Calu3 (cell line): ENCODE data around the gene MBD1. TPM values are rescaled to one million over a fixed set of nuclear protein-coding genes. Genes with fewer than 3 reads are reported as not detected.

ENCODE experiments used
- BruUV-seq: library from RNA; stranded (reverse); fragments of 400-500 nt; replicated peaks from 2 replicates; lab custom pipeline; 2021; lab: Mats Ljungman, UMichigan
- CTCF ChIA-PET: fragments of 300-600 bp; sonication (Branson Sonifier 250); formaldehyde crosslinking; loops from one replicate; lab custom pipeline; 2022; ENCODE audit warnings: antibody characterized with exemption; lab: Charles Lee
- DNase-seq: peaks from one replicate; pipeline ENCODE4 v3.0.0; 2022
- H3K27ac Mint-ChIP-seq: one replicate; pipeline ENCODE4 v1.8.0; 2022; ENCODE audit warnings: mixed read lengths; ENCODE audit not compliant: unreplicated experiment
- H3K27me3 Mint-ChIP-seq: one replicate; pipeline ENCODE4 v1.8.0; 2022; ENCODE audit warnings: mixed read lengths; ENCODE audit not compliant: unreplicated experiment
- H3K36me3 Mint-ChIP-seq: one replicate; pipeline ENCODE4 v1.8.0; 2022; ENCODE audit warnings: mild to moderate bottlenecking, moderate library complexity, mixed read lengths; ENCODE audit not compliant: insufficient read depth, unreplicated experiment
- H3K4me1 Mint-ChIP-seq: one replicate; pipeline ENCODE4 v1.8.0; 2022; ENCODE audit warnings: mild to moderate bottlenecking, low read depth, mixed read lengths; ENCODE audit not compliant: unreplicated experiment
- H3K4me3 Mint-ChIP-seq: one replicate; pipeline ENCODE4 v1.8.0; 2022; ENCODE audit warnings: mild to moderate bottlenecking, low read depth, moderate library complexity, mixed read lengths; ENCODE audit not compliant: unreplicated experiment
- H3K9me3 Mint-ChIP-seq: one replicate; pipeline ENCODE4 v1.8.0; 2022; ENCODE audit warnings: low read depth, mixed read lengths; ENCODE audit not compliant: unreplicated experiment
- intact Hi-C: fragments of 100-400 bp; cut with micrococcal nuclease; formaldehyde crosslinking; loops from one replicate; pipeline ENCODE4 v1.10.0; 2022; ENCODE audit not compliant: unreplicated experiment
- total RNA-seq: library from RNA; stranded (reverse); gene quantifications from 2 replicates; pipeline ENCODE4 v1.2.3, GENCODE V29; 2022
- TF ChIP-seq, protein P1 (sequence below): fragments of 200-600 bp; IDR thresholded peaks from one replicate; pipeline ENCODE4 v1.8.0; 2022; ENCODE audit warnings: antibody characterized with exemption; ENCODE audit not compliant: unreplicated experiment

The MBD1 gene
- total RNA-seq, 1 experiment from 2014 or later, result 70.5 TPM

DNA sequence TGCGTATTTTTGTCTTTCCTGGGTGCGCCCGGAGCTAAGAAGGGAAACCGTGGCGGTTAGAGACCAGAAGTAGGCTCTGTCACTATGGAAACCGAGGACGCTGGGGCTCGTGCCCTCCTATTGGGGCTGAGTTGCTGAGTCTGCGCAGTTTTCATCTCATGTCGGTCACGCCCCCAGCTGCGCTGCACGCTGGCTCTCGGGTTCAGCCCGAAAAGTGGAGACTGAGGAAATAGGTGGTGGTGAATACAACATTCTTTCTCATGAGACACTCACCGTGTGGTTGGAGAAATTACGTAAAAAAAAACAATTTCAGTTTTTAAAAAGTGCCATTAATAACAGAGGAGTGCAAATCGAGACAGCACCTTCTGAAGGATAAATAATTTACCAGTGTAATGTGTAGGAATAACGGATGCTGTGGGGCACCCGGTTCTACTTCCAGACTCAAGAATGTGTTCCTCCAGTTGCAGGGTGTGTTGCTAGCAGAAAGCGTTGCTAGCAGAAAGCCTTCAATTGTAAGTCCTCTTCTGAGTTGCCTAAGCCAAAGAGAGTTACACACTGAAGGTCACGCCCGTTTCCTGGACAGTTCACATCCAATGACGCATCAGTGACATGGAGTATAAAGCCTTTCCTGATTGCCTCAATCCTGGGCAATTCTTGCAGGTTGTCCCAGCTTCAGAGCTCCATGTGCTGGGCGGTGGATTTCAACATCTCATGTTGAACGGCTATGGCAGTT lies 26.6 kb upstream of the MBD1 start:
- TSS peak; percentile 74 for BruUV-seq
- TF ChIP-seq, protein P1, sequence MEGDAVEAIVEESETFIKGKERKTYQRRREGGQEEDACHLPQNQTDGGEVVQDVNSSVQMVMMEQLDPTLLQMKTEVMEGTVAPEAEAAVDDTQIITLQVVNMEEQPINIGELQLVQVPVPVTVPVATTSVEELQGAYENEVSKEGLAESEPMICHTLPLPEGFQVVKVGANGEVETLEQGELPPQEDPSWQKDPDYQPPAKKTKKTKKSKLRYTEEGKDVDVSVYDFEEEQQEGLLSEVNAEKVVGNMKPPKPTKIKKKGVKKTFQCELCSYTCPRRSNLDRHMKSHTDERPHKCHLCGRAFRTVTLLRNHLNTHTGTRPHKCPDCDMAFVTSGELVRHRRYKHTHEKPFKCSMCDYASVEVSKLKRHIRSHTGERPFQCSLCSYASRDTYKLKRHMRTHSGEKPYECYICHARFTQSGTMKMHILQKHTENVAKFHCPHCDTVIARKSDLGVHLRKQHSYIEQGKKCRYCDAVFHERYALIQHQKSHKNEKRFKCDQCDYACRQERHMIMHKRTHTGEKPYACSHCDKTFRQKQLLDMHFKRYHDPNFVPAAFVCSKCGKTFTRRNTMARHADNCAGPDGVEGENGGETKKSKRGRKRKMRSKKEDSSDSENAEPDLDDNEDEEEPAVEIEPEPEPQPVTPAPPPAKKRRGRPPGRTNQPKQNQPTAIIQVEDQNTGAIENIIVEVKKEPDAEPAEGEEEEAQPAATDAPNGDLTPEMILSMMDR, result no peak
- Mint-ChIP-seq H3K27me3 (no peaks in the 10 kb centered on the region), H3K4me1 (peaks cover 35% of the 10 kb centered on the region), H3K4me3 (peak overlapping the region; percentile 81), H3K27ac (peak overlapping the region; percentile 64), H3K36me3 (peaks cover 16% of the 10 kb centered on the region), H3K9me3 (no peaks in the 10 kb centered on the region)
- CTCF ChIA-PET, result interaction anchor here (1.2 to 2.6 kb wide), 2 partner anchors 49 to 342 kb away, joined by 3 to 10 read pairs; no protein-coding TSS in a partner anchor
- peak; percentile 88 for DNase-seq
- intact Hi-C loops, result loop anchor here (1.0 kb wide), 1 partner anchor 21 kb away; the partner anchor contains the start of gene CXXC1

DNA sequence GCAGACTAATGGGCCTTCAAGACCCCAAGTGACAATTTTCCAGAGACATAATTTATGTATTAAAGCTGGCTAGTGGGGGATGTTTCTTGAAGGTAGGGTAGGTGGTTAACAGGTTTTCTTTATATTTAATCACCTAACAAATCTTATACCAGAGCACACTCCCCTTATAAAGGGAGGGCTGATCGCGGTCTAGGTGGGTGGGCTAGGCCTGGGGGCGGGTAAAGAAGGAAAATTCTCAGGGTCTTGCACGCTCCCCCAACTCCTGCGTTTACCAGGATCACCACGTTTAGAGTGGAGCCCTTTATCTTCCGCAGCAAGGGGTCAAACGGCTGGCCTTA lies 26.0 kb upstream of the MBD1 start:
- H3K9me3 Mint-ChIP-seq, result no peaks in the 10 kb centered on the region
- no peaks in the 10 kb centered on the region for H3K27me3 Mint-ChIP-seq
- peaks cover 35% of the 10 kb centered on the region for H3K4me1 Mint-ChIP-seq
- TF ChIP-seq, protein P1, result no peak
- DNase-seq, result no peak
- H3K27ac Mint-ChIP-seq, result peak overlapping the region; percentile 64
- intact Hi-C loops, result no loop called here
- peaks cover 16% of the 10 kb centered on the region for H3K36me3 Mint-ChIP-seq
- no TSS peak for BruUV-seq
- peak overlapping the region; percentile 81 for H3K4me3 Mint-ChIP-seq
- CTCF ChIA-PET, result interaction anchor here (2.6 kb wide), 1 partner anchor 50 kb away, joined by 10 read pairs; no protein-coding TSS in a partner anchor

DNA sequence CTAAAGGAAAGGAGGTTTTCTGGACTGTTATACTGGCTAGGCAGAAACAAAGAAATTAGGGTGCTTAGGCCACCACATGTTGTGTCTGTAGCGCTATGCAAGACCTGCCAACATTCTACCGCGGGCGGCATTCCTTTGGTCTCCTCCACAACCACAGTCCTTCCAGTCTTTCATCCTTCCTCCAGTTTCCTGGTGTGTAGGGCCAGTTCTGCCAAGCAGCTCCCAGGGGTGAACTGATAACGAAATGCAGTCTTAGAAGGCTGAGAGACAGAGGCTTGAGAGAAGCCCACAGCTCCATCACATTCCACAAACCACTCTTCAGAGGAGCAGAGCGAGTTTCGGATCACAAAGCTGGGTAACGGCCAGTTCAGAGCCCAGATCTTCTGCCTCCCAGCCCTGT lies 25.6 kb upstream of the MBD1 start:
- Mint-ChIP-seq H3K27ac (peak overlapping the region; percentile 64), H3K9me3 (no peaks in the 10 kb centered on the region), H3K4me1 (peaks cover 35% of the 10 kb centered on the region), H3K4me3 (peak overlapping the region; percentile 81), H3K27me3 (no peaks in the 10 kb centered on the region), H3K36me3 (peaks cover 16% of the 10 kb centered on the region)
- peak; percentile 22 for DNase-seq
- intact Hi-C loops, result no loop called here
- BruUV-seq, result no TSS peak
- CTCF ChIA-PET, result interaction anchor here (2.6 kb wide), 1 partner anchor 50 kb away, joined by 10 read pairs; no protein-coding TSS in a partner anchor
- TF ChIP-seq, protein P1, result no peak

DNA sequence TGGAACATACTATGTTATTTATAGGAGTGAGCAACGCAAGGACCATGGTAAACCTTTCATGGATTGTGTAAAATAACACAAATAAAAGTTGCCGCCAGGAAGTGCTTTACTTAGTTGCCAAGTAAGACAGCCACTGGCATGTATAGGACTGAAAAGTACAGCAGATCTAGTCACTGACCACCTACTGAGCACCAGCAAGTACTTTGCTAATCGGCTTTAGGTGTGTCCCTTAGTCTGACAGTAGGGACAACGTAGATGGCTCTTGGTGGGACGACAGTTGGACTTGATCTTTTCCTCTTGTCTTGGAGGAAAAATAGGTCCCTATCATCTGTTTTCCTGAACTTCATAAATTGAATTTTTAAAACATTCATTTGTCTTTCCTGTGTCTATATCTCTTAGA lies 19.8 kb upstream of the MBD1 start:
- intact Hi-C loops, result no loop called here
- no peaks in the 10 kb centered on the region for H3K9me3 Mint-ChIP-seq
- H3K27me3 Mint-ChIP-seq, result no peaks in the 10 kb centered on the region
- BruUV-seq, result no TSS peak
- no peak for DNase-seq
- no peak overlapping the region for H3K27ac Mint-ChIP-seq
- TF ChIP-seq, protein P1, result no peak
- H3K4me3 Mint-ChIP-seq, result no peak overlapping the region
- CTCF ChIA-PET, result no interaction called here
- no peaks in the 10 kb centered on the region for H3K36me3 Mint-ChIP-seq
- peaks cover 12% of the 10 kb centered on the region for H3K4me1 Mint-ChIP-seq
